ENCODE data around the gene PIPOX. TPM values are rescaled to one million over a fixed set of nuclear protein-coding genes. Genes with fewer than 3 reads are reported as not detected.

PIPOX gene
- total and polyA plus RNA-seq, 8 donors, result 0.55 to 2.9 (median 0.88) TPM

GRCh38 chr17:29041091-29041490, 1.9 kb upstream of the PIPOX start:
- no peak for FAIRE-seq
- Histone ChIP-seq H3K4me3 (no peak overlapping the region), H3K27me3 (no peaks in the 10 kb centered on the region), H3K9me3 (no peaks in the 10 kb centered on the region), H3K36me3 (no peaks in the 10 kb centered on the region), H3K4me1 (peaks cover 0 to 6% (median 5%) of the 10 kb centered on the region in 3 donors), H3K27ac (no peak overlapping the region)
- intact Hi-C loops (cut with DNase I), result loop anchor here in 1 of 3 donors (10.0 kb wide), 1 partner anchor 66 kb away; no protein-coding TSS in a partner anchor
- no peak for ATAC-seq
- no peak for TF ChIP-seq CTCF (IDR thresholded peaks at IDR 0.05)
- DNase-seq, result no peak
- 97 to 98% methylated on average over 2 of the region's 2 CpGs for WGBS, 2 donors

- FAIRE-seq, result no peak
- Histone ChIP-seq H3K27me3 (no peaks in the 10 kb centered on the region), H3K9me3 (no peaks in the 10 kb centered on the region), H3K4me1 (peaks cover 0 to 6% (median 5%) of the 10 kb centered on the region in 3 donors), H3K36me3 (no peaks in the 10 kb centered on the region), H3K4me3 (no peak overlapping the region), H3K27ac (no peak overlapping the region)
- no peak for DNase-seq
- no peak for TF ChIP-seq CTCF (IDR thresholded peaks at IDR 0.05)
- 87 to 89% methylated on average over 6 of the region's 6 CpGs for WGBS, 2 donors
- ATAC-seq, result no peak
- intact Hi-C loops (cut with DNase I), result loop anchor here in 1 of 3 donors (10.0 kb wide), 1 partner anchor 67 kb away; no protein-coding TSS in a partner anchor
Observed at GRCh38 chr17:29041571-29041970, 1.4 kb upstream of the PIPOX start.

DNA sequence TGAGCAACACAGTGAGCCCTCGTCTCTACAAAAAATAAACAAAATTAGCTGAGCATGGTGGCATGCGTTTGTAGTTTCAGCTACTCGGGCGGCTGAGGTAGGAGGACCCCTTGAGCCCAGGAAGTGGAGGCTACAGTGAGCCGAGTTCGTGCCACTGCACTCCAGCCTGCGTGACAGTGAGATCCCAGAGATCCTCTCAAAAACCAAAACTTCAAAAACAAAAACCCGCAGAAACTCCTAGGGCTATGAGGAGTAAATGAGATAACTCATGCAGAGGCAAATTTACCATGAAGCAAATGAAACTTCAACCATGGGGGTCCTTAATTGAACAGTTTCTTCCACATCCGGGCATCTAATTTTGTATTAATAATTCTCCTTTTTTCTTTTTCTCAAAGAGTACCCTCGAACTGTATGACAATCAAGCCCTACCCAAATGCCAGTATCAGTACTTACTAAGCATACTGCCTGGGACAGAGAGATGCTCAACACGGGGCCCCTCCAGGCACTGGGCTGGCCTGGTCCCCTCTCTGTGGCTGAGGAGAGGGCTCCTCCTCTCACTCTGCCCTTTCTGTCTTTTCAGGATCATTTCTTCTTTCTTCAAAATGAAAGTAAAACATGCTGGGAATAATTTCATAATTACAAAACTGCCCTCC, 789 bp upstream of the PIPOX start:
- ATAC-seq (no peak), FAIRE-seq (no peak), DNase-seq (no peak)
- 79 to 86% methylated on average over 11 of the region's 11 CpGs for WGBS, 2 donors
- Histone ChIP-seq H3K27me3 (no peaks in the 10 kb centered on the region), H3K4me1 (peaks cover 0 to 6% (median 5%) of the 10 kb centered on the region in 3 donors), H3K4me3 (no peak overlapping the region), H3K9me3 (no peaks in the 10 kb centered on the region), H3K36me3 (no peaks in the 10 kb centered on the region), H3K27ac (peak overlapping the region in 1 of 4 donors; percentile 36)
- intact Hi-C loops (cut with DNase I), result loop anchor here in 1 of 3 donors (10.0 kb wide), 1 partner anchor 67 kb away; no protein-coding TSS in a partner anchor
- TF ChIP-seq CTCF (IDR thresholded peaks at IDR 0.05), result no peak

DNA sequence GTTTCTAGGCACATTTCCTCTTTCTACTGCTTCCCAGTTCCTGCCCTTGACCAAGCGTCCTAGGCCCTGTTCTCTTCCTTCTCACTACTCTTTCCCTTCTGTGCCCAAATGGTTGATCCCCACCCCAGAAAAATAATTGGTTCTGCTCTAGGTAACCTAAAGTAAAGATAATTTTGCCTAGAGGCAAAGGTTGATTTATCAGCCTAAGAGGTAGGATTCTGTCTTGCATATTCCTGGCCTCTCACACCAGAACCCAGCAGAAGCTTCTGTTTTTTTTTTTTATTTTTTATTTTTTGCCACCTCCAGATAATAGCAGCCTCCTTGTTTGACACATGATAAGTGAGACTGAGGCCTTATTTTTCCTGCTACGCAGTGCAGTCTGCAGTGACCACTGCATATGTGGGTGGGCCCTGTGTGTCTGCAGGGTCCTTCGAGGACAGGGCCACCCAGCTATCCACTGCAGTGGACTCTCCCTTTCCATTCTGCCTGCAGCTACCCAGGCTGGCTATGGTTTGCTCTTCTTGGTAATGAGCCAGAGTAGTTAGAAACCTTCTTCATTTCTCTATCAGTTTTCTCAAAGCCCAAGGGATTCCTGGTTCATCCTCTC, 701 bp downstream of the PIPOX start:
- no peaks in the 10 kb centered on the region for H3K36me3 ChIP-seq
- no peaks in the 10 kb centered on the region for H3K9me3 ChIP-seq
- ATAC-seq (no peak), DNase-seq (no peak), FAIRE-seq (no peak)
- H3K27me3 ChIP-seq, result no peaks in the 10 kb centered on the region
- 85 to 92% methylated on average over 3 of the region's 3 CpGs for WGBS, 2 donors
- H3K4me3 ChIP-seq, result no peak overlapping the region
- intact Hi-C loops (cut with DNase I), result loop anchor here in 1 of 3 donors (10.0 kb wide), 1 partner anchor 69 kb away; no protein-coding TSS in a partner anchor
- peak overlapping the region in 1 of 4 donors; percentile 41 for H3K27ac ChIP-seq
- TF ChIP-seq CTCF (IDR thresholded peaks at IDR 0.05), result no peak
- H3K4me1 ChIP-seq, result peaks cover 0 to 6% (median 5%) of the 10 kb centered on the region in 3 donors
